ENCODE data around the gene PLEKHG4B.

PLEKHG4B gene

DNA sequence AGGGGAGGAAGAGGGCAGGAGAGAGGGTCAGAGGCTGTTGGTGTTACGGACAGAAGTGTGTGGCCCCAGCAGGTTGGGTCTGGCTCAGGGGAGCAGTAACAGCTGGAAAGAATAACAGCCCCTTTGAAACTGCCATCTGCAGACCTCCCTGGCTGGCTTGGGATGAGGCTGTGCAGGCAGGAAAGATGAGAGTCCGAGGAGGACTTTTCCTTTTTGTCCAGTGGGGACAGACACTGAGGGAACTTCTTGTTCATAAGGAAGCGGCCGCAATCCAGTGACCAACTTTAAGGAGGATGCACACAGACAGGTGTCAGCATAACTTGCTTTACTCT, 14.8 kb upstream of the PLEKHG4B start:
- no peaks in the 10 kb centered on the region for H3K9me3 ChIP-seq (ENCODE audit: control insufficient read depth, low read length)
- H3K4me1 ChIP-seq (ENCODE audit: control insufficient read depth, insufficient read depth, low read length): peaks cover under 1% of the 10 kb centered on the region
- H3K9ac ChIP-seq (ENCODE audit: low read length): no peak overlapping the region
- no peak overlapping the region for H3K4me3 ChIP-seq (ENCODE audit: low read length)
- H3K36me3 ChIP-seq (ENCODE audit: control insufficient read depth, insufficient read depth, low read length): no peaks in the 10 kb centered on the region
- H3K27me3 ChIP-seq (ENCODE audit: control insufficient read depth, insufficient read depth, low read length): peaks cover 3% of the 10 kb centered on the region

DNA sequence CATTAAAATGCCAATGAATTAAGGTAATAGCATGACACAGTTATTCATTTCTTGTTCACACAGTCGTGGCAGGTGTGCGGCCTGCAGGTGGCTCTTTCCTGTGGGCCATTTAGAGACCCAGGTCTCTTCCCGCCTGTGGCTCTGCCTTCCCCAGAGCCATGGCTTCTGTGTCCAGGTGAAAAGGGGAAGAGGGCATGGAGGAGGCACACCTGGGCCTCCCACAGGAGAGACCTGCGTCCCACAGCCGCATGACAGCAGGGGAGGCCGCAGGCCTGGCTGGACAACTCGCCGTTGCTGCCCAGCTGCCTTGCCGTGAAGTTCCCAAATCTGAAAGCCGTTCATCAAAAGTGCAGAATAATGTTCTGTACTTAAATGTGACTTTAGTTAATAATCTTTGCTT, 14.4 kb upstream of the PLEKHG4B start:
- peaks cover 4% of the 10 kb centered on the region for H3K4me1 ChIP-seq (ENCODE audit: control insufficient read depth, insufficient read depth, low read length)
- H3K4me3 ChIP-seq (ENCODE audit: low read length): no peak overlapping the region
- peaks cover 5% of the 10 kb centered on the region for H3K27me3 ChIP-seq (ENCODE audit: control insufficient read depth, insufficient read depth, low read length)
- no peak overlapping the region for H3K9ac ChIP-seq (ENCODE audit: low read length)
- H3K36me3 ChIP-seq (ENCODE audit: control insufficient read depth, insufficient read depth, low read length): no peaks in the 10 kb centered on the region
- no peaks in the 10 kb centered on the region for H3K9me3 ChIP-seq (ENCODE audit: control insufficient read depth, low read length)

DNA sequence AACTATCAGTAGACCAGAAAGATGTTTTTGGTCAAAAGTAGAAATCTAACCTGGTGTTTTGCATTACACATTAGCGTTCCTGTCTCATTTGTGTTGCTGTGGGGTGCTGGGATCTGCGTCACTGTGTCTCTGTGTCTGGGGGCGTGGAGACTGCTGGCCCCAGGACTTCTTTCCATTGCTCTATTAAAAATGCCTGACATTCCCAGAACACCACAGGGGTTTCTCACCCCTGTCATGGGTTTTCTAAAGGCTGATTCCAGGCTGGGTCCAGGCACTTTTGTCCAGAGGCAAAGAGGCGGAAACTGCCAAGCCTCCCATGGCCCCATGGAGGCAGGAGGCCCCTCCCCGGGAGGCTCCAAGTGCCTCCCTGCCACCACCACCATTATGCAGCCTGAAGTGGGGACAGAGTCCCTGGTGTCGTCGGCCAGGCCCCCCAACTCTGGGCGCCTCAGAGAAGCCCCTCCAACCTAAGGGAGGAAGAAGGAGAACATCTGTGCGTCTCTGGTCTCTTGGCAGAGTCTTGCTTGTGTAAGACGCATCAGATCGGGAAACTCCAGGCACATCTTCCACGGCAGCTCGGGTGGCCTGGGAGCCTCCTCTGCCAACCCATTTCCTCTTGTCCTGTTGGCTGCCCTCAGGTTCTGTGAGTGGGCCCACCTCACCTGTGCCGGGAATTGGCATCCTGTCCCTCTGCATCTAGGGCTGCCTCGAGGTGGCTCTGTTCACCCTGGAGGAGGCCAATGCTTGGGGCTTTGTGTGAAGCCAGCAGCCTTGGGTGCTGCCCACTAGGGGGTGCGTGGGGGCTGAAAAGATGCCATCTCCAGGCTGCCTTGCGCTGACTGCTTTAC, 13.8 kb upstream of the PLEKHG4B start:
- Histone ChIP-seq H3K27me3 (ENCODE audit: control insufficient read depth, insufficient read depth, low read length) (peaks cover 5% of the 10 kb centered on the region), H3K9ac (ENCODE audit: low read length) (no peak overlapping the region)

DNA sequence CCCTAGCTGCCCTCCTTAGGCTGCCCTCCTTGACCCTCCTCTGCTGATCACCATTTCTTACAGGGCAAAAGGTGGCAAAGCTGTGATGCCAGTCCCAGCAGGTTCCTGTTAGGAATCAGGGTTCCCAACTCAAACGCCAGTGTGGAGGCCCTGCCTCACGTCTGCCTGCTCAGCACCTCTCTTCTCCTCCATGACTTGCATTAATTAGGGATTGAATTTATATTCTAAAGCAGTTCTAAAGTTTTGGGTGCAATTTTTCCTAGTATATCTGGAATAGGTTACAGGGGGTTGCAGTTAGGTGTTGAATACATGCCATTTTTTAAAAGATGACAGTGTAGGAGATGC, 13.2 kb upstream of the PLEKHG4B start:
- peaks cover 4% of the 10 kb centered on the region for H3K4me1 ChIP-seq (ENCODE audit: control insufficient read depth, insufficient read depth, low read length)
- peaks cover 5% of the 10 kb centered on the region for H3K27me3 ChIP-seq (ENCODE audit: control insufficient read depth, insufficient read depth, low read length)
- no peak overlapping the region for H3K4me3 ChIP-seq (ENCODE audit: low read length)
- H3K36me3 ChIP-seq (ENCODE audit: control insufficient read depth, insufficient read depth, low read length): no peaks in the 10 kb centered on the region
- no peaks in the 10 kb centered on the region for H3K9me3 ChIP-seq (ENCODE audit: control insufficient read depth, low read length)
- no peak overlapping the region for H3K9ac ChIP-seq (ENCODE audit: low read length)

More for the DNA sequence above, 13.8 kb upstream of the PLEKHG4B start:
- H3K9me3 ChIP-seq (ENCODE audit: control insufficient read depth, low read length): no peaks in the 10 kb centered on the region
- H3K36me3 ChIP-seq (ENCODE audit: control insufficient read depth, insufficient read depth, low read length): no peaks in the 10 kb centered on the region
- peaks cover 4% of the 10 kb centered on the region for H3K4me1 ChIP-seq (ENCODE audit: control insufficient read depth, insufficient read depth, low read length)
- H3K4me3 ChIP-seq (ENCODE audit: low read length): no peak overlapping the region

DNA sequence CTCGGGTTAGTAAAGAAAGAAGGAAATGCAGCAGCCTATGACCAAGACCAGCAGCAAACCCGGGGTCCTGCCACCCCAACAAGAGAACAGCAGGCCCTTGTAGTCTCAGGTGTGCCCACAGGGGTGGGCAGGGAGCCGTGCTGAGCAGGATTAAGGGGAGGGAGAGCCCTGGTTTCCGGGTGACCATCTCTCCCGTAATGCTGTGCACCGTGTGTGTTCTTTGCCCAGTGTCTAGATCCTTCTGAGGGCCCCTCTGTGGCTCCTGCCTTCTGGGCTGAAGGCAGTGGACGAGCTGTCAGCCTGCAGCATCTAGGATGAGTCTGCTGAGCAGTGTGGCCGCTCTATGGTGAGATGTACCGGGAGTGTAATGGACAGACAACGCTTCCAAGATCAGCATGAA, 12.7 kb upstream of the PLEKHG4B start:
- Histone ChIP-seq H3K4me3 (ENCODE audit: low read length) (no peak overlapping the region), H3K27me3 (ENCODE audit: control insufficient read depth, insufficient read depth, low read length) (peaks cover 5% of the 10 kb centered on the region), H3K9ac (ENCODE audit: low read length) (no peak overlapping the region), H3K4me1 (ENCODE audit: control insufficient read depth, insufficient read depth, low read length) (peaks cover 4% of the 10 kb centered on the region), H3K9me3 (ENCODE audit: control insufficient read depth, low read length) (no peaks in the 10 kb centered on the region), H3K36me3 (ENCODE audit: control insufficient read depth, insufficient read depth, low read length) (no peaks in the 10 kb centered on the region)

DNA sequence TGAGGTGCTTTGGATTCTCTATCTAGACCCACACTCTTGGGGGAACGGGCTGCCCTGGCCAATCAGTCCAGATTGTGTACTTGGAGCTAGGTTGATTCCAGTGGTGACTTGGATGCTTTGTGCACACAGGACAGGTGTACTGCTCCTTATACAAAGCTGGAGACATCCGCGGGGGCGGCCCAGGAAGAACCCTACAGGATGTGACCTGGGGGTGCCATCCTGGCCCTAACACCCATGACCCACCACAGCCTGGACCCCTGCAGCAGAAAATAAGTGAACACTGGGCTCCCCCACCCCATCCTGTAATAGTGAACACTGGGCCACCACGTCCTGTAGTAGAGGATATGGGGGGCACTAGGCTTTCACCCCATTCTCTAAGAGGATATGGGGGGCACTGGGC, 12.1 kb upstream of the PLEKHG4B start:
- Histone ChIP-seq H3K9ac (ENCODE audit: low read length) (no peak overlapping the region), H3K9me3 (ENCODE audit: control insufficient read depth, low read length) (no peaks in the 10 kb centered on the region), H3K36me3 (ENCODE audit: control insufficient read depth, insufficient read depth, low read length) (no peaks in the 10 kb centered on the region), H3K4me1 (ENCODE audit: control insufficient read depth, insufficient read depth, low read length) (peaks cover 4% of the 10 kb centered on the region), H3K4me3 (ENCODE audit: low read length) (no peak overlapping the region), H3K27me3 (ENCODE audit: control insufficient read depth, insufficient read depth, low read length) (peaks cover 5% of the 10 kb centered on the region)

DNA sequence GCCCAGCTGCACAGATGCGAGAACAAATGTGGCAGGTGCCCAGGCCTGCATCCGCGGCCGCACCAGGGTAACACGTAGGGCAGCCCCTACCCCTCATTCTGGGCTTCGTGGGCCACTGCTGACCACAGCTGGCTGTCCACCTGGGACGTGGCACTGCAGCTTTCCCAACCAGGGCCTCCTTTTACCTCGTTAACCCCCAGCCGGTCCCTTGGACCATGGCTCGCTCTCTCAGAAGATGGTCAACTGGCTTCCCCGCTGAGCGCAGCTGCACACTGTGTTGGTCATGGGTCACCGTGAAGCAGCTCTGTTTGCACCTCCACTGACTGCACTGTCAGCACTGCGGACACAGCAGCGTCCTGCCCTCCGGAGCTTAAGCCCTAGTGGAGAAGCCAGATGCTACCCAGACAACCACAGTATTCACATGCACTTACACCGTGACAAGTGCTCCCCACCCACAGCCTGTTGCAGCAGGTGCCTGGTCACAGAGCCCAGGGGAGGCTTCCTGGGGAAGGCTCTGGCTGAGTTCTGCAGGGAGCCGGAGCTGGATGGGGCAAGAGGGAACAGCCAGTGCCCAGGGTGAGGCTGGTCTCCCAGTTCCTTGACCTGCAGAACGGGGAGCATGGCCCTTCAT, 10.5 kb upstream of the PLEKHG4B start:
- H3K36me3 ChIP-seq (ENCODE audit: control insufficient read depth, insufficient read depth, low read length): no peaks in the 10 kb centered on the region
- no peak overlapping the region for H3K4me3 ChIP-seq (ENCODE audit: low read length)
- H3K9me3 ChIP-seq (ENCODE audit: control insufficient read depth, low read length): no peaks in the 10 kb centered on the region
- H3K4me1 ChIP-seq (ENCODE audit: control insufficient read depth, insufficient read depth, low read length): peaks cover 4% of the 10 kb centered on the region
- no peak overlapping the region for H3K9ac ChIP-seq (ENCODE audit: low read length)
- H3K27me3 ChIP-seq (ENCODE audit: control insufficient read depth, insufficient read depth, low read length): peaks cover 5% of the 10 kb centered on the region

DNA sequence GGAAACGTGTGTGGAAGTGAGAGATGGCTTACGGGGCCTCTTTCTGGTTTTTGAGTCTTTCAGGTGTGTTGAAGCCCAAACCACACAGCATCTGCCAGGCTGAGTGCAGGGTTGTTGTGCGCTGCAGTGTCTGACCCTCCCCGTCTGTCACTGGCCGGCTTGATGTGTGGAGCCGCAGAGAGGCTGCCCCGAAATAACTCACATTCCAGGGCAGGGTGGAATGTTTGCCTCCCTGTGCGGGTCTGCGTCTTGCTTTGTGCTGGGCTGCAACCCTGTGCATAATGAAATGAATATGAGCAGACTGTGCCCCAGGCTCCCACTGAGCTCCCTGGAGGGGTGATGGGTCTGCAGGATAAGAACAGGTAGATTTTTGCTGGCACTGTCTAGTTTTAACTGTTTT, 9.9 kb upstream of the PLEKHG4B start:
- no peak overlapping the region for H3K9ac ChIP-seq (ENCODE audit: low read length)
- no peak overlapping the region for H3K4me3 ChIP-seq (ENCODE audit: low read length)
- H3K36me3 ChIP-seq (ENCODE audit: control insufficient read depth, insufficient read depth, low read length): no peaks in the 10 kb centered on the region
- H3K4me1 ChIP-seq (ENCODE audit: control insufficient read depth, insufficient read depth, low read length): peaks cover 4% of the 10 kb centered on the region
- H3K9me3 ChIP-seq (ENCODE audit: control insufficient read depth, low read length): no peaks in the 10 kb centered on the region
- H3K27me3 ChIP-seq (ENCODE audit: control insufficient read depth, insufficient read depth, low read length): peaks cover 5% of the 10 kb centered on the region

DNA sequence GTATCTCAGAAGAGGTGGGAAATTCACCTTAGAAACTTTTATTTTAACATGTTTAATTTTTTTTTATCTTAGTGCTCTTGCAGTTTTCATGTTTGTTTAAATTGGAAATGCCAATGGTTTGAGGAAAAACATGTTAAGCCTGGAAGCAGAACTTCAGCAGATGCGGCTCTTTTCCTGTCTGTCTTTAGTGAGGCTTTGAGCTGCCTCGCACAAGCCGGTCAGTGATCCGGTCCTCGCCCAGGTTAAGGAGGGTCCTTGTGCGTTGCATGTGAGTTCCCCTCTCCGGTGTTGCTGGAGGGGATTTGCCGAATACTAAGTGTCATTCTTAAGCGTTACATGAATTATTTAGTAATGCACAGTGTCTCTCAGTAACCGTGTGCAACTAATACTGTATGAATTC, 9.4 kb upstream of the PLEKHG4B start:
- Histone ChIP-seq H3K36me3 (ENCODE audit: control insufficient read depth, insufficient read depth, low read length) (no peaks in the 10 kb centered on the region), H3K27me3 (ENCODE audit: control insufficient read depth, insufficient read depth, low read length) (peaks cover 5% of the 10 kb centered on the region), H3K9me3 (ENCODE audit: control insufficient read depth, low read length) (no peaks in the 10 kb centered on the region), H3K4me3 (ENCODE audit: low read length) (no peak overlapping the region), H3K4me1 (ENCODE audit: control insufficient read depth, insufficient read depth, low read length) (peaks cover 4% of the 10 kb centered on the region), H3K9ac (ENCODE audit: low read length) (no peak overlapping the region)

DNA sequence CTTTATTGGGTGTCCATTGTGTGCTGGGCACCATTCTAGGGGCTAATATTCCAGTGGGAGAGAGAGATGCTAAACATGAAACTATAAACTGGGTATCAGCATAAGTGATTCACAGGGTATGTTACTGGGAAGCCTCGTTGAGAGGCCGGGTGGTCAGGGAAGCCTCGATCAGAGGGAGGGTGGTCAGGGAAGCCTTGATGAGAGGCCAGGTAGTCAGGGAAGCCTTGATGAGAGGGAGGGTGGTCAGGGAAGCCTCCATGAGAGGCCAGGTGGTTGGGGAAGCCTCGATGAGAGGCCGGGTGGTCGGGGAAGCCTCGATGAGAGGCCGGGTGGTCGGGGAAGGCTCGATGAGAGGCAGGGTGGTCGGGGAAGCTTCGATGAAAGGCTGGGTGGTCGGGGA, 8.9 kb upstream of the PLEKHG4B start:
- Histone ChIP-seq H3K4me1 (ENCODE audit: control insufficient read depth, insufficient read depth, low read length) (peaks cover 4% of the 10 kb centered on the region), H3K9me3 (ENCODE audit: control insufficient read depth, low read length) (no peaks in the 10 kb centered on the region), H3K9ac (ENCODE audit: low read length) (no peak overlapping the region), H3K4me3 (ENCODE audit: low read length) (no peak overlapping the region), H3K36me3 (ENCODE audit: control insufficient read depth, insufficient read depth, low read length) (no peaks in the 10 kb centered on the region), H3K27me3 (ENCODE audit: control insufficient read depth, insufficient read depth, low read length) (peaks cover 5% of the 10 kb centered on the region)

DNA sequence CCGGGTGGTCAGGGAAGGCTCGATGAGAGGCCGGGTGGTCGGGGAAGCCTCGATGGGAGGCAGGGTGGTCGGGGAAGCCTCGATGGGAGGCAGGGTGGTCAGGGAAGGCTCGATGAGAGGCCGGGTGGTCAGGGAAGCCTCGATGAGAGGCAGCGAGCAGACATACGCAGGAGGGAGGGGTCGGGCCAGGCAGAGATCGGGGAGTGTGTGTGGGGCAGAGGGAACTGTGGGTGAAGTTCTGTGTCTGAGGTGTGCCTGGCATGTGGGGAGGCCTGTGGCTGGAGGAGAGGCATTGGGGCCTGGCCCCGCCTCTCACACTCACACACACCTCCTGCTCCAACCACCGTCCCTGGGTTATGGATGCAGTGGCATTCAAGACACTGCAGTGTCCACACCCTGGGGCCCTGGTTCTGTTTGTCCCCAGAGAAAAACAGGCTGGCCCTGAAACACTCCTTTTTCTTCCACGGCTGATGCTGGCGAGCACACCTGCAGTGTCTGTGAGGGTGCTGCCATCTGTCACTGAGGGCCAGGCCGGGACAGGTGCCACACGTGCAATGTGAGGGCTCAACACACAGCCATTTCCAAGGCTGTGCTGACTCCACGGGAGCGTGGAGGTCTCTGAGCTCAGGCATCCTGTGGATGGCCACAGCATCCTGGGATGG, 6.5 kb upstream of the PLEKHG4B start:
- no peaks in the 10 kb centered on the region for H3K9me3 ChIP-seq (ENCODE audit: control insufficient read depth, low read length)
- H3K4me1 ChIP-seq (ENCODE audit: control insufficient read depth, insufficient read depth, low read length): peaks cover 4% of the 10 kb centered on the region
- no peaks in the 10 kb centered on the region for H3K36me3 ChIP-seq (ENCODE audit: control insufficient read depth, insufficient read depth, low read length)
- no peak overlapping the region for H3K4me3 ChIP-seq (ENCODE audit: low read length)
- H3K9ac ChIP-seq (ENCODE audit: low read length): no peak overlapping the region
- peaks cover 6% of the 10 kb centered on the region for H3K27me3 ChIP-seq (ENCODE audit: control insufficient read depth, insufficient read depth, low read length)
